Muscle layer of duodenum (tissue), 2 donors: ENCODE measurements around the gene ENTREP1.
"Not testable (repeated sequence)": the region's sequence is repeated elsewhere in the genome, so short reads cannot be mapped to it uniquely, and the experiment has no call there.

Experiments used
- H3K27ac ChIP-seq: one replicate; pipeline ENCODE4 v1.7.0; 2013; ENCODE audit warnings: mild to moderate bottlenecking, low read length
- H3K27me3 ChIP-seq: one replicate; pipeline ENCODE4 v1.7.0; 2013; ENCODE audit warnings: low read depth, mild to moderate bottlenecking, control low read depth, low read length
- H3K36me3 ChIP-seq, 2 donors: one replicate each; pipeline ENCODE4 v1.7.0; 2013; ENCODE audit warnings: low read length in 2 of 2, control low read depth in 1 of 2, mild to moderate bottlenecking in 1 of 2; ENCODE audit not compliant: insufficient read depth in 2 of 2, control insufficient read depth in 1 of 2
- H3K4me1 ChIP-seq, 2 donors: one replicate each; pipeline ENCODE4 v1.7.0; 2013; ENCODE audit warnings: low read length in 2 of 2, mild to moderate bottlenecking in 2 of 2, control low read depth in 1 of 2, moderate library complexity in 1 of 2; ENCODE audit not compliant: insufficient read depth in 2 of 2, control insufficient read depth in 1 of 2
- H3K4me3 ChIP-seq, 2 donors: one replicate each; pipeline ENCODE4 v1.7.0; 2013; ENCODE audit warnings: low read length in 2 of 2, low read depth in 1 of 2, mild to moderate bottlenecking in 1 of 2
- H3K9me3 ChIP-seq, 2 donors: one replicate each; pipeline ENCODE4 v1.7.0; 2013; ENCODE audit warnings: low read length in 2 of 2, control low read depth in 1 of 2, mild to moderate bottlenecking in 1 of 2; ENCODE audit not compliant: control insufficient read depth in 1 of 2
- donor health status: healthy.

The ENTREP1 gene

DNA sequence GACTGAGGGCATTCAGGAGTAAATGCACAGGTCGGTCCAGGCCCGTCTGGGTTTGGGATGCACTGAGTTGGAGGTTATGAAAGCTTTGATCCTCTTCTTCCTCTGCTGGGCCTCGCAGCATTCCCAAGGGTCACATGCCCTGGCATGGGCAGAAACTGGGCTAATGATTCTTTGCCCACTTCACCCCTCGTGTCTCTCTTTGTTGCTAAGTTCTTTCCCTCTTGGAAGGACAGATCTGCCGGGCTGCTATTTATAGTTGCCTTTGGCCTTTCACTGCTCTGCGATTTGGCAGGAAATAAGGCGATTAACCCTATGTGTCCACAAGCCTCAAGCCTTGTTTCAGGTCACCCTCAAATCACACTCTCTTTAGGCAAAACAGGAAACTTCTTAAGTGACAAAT is 66.9 kb downstream of the ENTREP1 start:
- Histone ChIP-seq H3K27ac (no peak overlapping the region), H3K9me3 (no peaks in the 10 kb centered on the region), H3K36me3 (peaks cover 7 to 9% of the 10 kb centered on the region in 2 donors), H3K4me1 (peaks cover 0 to 25% of the 10 kb centered on the region in 2 donors), H3K27me3 (no peaks in the 10 kb centered on the region), H3K4me3 (peak overlapping the region in 1 of 2 donors; percentile 7)

- no peaks in the 10 kb centered on the region for H3K27me3 ChIP-seq
- no peak overlapping the region for H3K4me3 ChIP-seq
- H3K27ac ChIP-seq = no peak overlapping the region
- H3K36me3 ChIP-seq = peaks cover 2 to 9% of the 10 kb centered on the region in 2 donors
- no peaks in the 10 kb centered on the region for H3K9me3 ChIP-seq
- peaks cover 0 to 25% of the 10 kb centered on the region in 2 donors for H3K4me1 ChIP-seq
Measured at GRCh38 chr9:69392826-69393225, 67.8 kb downstream of the ENTREP1 start.

- no peak overlapping the region for H3K4me3 ChIP-seq
- H3K9me3 ChIP-seq = no peaks in the 10 kb centered on the region
- H3K27me3 ChIP-seq = no peaks in the 10 kb centered on the region
- H3K27ac ChIP-seq = no peak overlapping the region
- H3K4me1 ChIP-seq = peaks cover 0 to 25% of the 10 kb centered on the region in 2 donors
- peaks cover 0 to 9% of the 10 kb centered on the region in 2 donors for H3K36me3 ChIP-seq
Measured at GRCh38 chr9:69393425-69393824, 68.4 kb downstream of the ENTREP1 start.

GRCh38 chr9:69395718-69396117 is 70.7 kb downstream of the ENTREP1 start:
- H3K27ac ChIP-seq = no peak overlapping the region

GRCh38 chr9:69396759-69397158 is 71.7 kb downstream of the ENTREP1 start:
- Histone ChIP-seq H3K4me1 (peaks cover 0 to 15% of the 10 kb centered on the region in 2 donors), H3K4me3 (no peak overlapping the region), H3K9me3 (no peaks in the 10 kb centered on the region), H3K36me3 (peaks cover 0 to 5% of the 10 kb centered on the region in 2 donors), H3K27ac (no peak overlapping the region), H3K27me3 (no peaks in the 10 kb centered on the region)

More at GRCh38 chr9:69395718-69396117, 70.7 kb downstream of the ENTREP1 start:
- no peaks in the 10 kb centered on the region for H3K27me3 ChIP-seq
- H3K9me3 ChIP-seq = no peaks in the 10 kb centered on the region
- no peak overlapping the region for H3K4me3 ChIP-seq
- H3K36me3 ChIP-seq = peaks cover 0 to 5% of the 10 kb centered on the region in 2 donors
- peaks cover 0 to 25% of the 10 kb centered on the region in 2 donors for H3K4me1 ChIP-seq

GRCh38 chr9:69397384-69398214 is 72.6 kb downstream of the ENTREP1 start:
- peaks cover 0 to 5% of the 10 kb centered on the region in 2 donors for H3K36me3 ChIP-seq

DNA sequence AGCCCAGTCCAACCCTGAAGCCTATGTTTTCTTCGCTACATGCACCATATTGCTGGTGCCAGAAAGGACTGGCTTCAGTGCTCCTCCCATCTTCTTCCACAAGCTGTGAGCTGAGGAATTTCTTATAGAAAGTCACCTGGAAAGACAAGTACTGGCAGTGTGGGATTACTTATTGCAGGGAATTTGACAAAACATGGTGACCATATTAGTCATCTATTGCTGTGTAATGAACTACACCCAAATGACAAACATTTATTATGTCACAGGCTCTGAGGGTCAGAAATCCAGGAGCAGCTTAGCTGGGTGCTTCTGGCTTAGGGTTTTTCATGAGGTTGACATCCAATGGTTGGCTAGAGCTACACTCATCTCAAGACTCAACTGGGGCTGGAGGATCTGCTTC is 75.5 kb downstream of the ENTREP1 start:
- Histone ChIP-seq H3K27me3 (no peaks in the 10 kb centered on the region), H3K9me3 (no peaks in the 10 kb centered on the region), H3K27ac (no peak overlapping the region), H3K4me1 (no peaks in the 10 kb centered on the region), H3K36me3 (no peaks in the 10 kb centered on the region), H3K4me3 (no peak overlapping the region)

More at GRCh38 chr9:69397384-69398214, 72.6 kb downstream of the ENTREP1 start:
- H3K4me3 ChIP-seq = no peak overlapping the region
- no peak overlapping the region for H3K27ac ChIP-seq
- peaks cover 0 to 6% of the 10 kb centered on the region in 2 donors for H3K4me1 ChIP-seq
- no peaks in the 10 kb centered on the region for H3K9me3 ChIP-seq
- H3K27me3 ChIP-seq = no peaks in the 10 kb centered on the region

DNA sequence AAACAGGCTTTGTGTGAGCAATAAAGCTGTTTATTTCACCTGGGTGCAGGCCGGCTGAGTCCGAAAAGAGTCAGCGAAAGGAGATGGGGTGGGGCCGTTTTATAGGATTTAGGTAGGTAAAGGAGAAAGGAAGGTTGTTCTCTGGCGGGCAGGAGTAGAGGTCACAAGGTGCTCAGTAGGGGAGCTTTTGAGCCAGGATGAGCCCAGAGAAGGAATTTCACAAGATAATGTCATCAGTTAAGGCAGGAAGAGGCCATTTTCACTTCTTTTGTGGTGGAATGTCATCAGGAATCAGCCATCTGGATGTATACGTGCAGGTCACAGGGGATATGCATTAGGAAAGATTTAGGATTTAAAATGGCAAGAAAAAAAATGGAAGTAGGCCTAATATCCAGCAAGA is 84.9 kb downstream of the ENTREP1 start:
- not testable (repeated sequence) for H3K27ac ChIP-seq, H3K9me3 ChIP-seq, H3K4me1 ChIP-seq, H3K27me3 ChIP-seq, H3K36me3 ChIP-seq, H3K4me3 ChIP-seq

- no peaks in the 10 kb centered on the region for H3K27me3 ChIP-seq
- no peaks in the 10 kb centered on the region for H3K9me3 ChIP-seq
- H3K4me1 ChIP-seq = no peaks in the 10 kb centered on the region
- no peaks in the 10 kb centered on the region for H3K36me3 ChIP-seq
- no peak overlapping the region for H3K4me3 ChIP-seq
- no peak overlapping the region for H3K27ac ChIP-seq
Measured at GRCh38 chr9:69411246-69411645, 86.2 kb downstream of the ENTREP1 start.

DNA sequence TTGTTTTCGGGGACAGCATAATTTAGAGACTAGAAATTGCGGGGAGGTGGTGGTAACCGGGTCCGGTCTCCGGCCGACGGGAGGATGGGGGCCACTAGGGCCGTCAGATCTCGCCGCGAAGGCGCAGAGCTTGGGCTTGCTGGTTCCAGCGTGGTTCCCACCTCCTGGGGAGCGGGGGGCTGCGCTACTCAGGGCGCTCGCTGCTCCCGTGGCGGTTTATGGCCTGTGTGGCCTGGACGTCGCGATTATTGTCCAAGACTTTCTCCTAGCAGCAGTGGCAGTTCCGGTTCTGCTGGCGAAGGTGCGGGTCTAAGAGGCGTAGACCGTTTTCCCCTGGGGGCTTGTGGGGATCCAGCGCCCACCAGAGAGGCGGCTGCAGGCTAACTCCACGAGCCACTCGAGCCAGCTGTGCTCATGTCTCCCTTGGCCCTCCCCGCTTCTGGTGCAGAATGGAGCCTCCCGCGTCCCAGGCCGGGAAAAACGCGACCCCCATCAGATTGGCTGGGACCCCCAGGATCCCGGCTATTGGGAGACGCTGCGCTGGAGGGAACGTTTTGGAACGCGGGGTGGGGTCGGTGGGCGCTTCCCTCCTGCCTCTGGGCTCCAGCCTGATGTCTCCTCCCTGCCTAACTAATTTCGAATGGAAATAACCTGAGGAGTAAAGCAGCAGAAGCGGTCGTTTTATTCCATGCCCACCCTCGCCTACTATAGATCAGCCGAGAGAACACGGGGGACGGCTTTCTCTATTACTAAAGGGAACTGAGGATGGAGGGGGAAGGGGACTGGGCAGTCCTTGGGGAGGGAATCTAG is 87.1 kb downstream of the ENTREP1 start:
- Histone ChIP-seq H3K36me3 (no peaks in the 10 kb centered on the region), H3K27ac (no peak overlapping the region), H3K27me3 (no peaks in the 10 kb centered on the region), H3K4me3 (peak overlapping the region in 1 of 2 donors; percentile 20), H3K9me3 (no peaks in the 10 kb centered on the region), H3K4me1 (no peaks in the 10 kb centered on the region)

- no peaks in the 10 kb centered on the region for H3K36me3 ChIP-seq
- H3K9me3 ChIP-seq = no peaks in the 10 kb centered on the region
- no peaks in the 10 kb centered on the region for H3K4me1 ChIP-seq
- peak overlapping the region; percentile 20 to 44 for H3K4me3 ChIP-seq
- no peak overlapping the region for H3K27ac ChIP-seq
- H3K27me3 ChIP-seq = no peaks in the 10 kb centered on the region
Measured at GRCh38 chr9:69412741-69413150, 87.7 kb downstream of the ENTREP1 start.
